Astrocyte (in vitro differentiated cells and primary cell): Measurements from ENCODE around the gene RANGRF.

Experiments
- EZH2 ChIP-seq: IDR thresholded peaks from 2 replicates; pipeline ENCODE4 v1.6.1; 2012; ENCODE audit warnings: mild to moderate bottlenecking, low read length, inconsistent platforms; ENCODE audit not compliant: insufficient read depth
- TF ChIP-seq, protein P1 (sequence below): IDR thresholded peaks from 2 replicates; pipeline ENCODE4 v1.5.1; 2011; ENCODE audit warnings: low read depth, mild to moderate bottlenecking, inconsistent platforms, low read length, moderate library complexity; ENCODE audit not compliant: insufficient read depth

DNA sequence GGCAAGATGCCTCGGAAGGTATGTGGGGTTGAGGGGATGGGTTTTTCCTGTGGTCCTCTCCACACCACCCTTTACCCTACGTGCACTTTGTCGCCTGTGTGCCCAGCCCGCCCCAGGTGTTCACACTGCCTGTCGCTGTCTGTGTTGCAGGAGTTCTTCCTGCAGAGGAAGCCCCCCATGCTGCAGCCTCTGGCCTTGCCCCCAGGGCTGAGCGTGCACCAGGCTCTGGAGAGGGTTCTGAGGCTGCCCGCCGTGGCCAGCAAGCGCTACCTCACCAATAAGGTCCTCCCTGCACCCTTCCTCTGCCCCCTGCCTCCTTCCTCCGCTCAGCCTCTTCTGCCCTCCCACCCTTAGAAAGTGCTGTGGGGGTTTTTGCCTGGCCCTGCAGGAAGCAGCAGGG is 24.1 kb upstream of the RANGRF start:
- TF ChIP-seq, protein P1, sequence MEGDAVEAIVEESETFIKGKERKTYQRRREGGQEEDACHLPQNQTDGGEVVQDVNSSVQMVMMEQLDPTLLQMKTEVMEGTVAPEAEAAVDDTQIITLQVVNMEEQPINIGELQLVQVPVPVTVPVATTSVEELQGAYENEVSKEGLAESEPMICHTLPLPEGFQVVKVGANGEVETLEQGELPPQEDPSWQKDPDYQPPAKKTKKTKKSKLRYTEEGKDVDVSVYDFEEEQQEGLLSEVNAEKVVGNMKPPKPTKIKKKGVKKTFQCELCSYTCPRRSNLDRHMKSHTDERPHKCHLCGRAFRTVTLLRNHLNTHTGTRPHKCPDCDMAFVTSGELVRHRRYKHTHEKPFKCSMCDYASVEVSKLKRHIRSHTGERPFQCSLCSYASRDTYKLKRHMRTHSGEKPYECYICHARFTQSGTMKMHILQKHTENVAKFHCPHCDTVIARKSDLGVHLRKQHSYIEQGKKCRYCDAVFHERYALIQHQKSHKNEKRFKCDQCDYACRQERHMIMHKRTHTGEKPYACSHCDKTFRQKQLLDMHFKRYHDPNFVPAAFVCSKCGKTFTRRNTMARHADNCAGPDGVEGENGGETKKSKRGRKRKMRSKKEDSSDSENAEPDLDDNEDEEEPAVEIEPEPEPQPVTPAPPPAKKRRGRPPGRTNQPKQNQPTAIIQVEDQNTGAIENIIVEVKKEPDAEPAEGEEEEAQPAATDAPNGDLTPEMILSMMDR = no peak
- TF ChIP-seq EZH2 = no peak
